ENCODE data around the gene KRTAP1-5.

GRCh38 chr17:41065829-41066624 lies 39.0 kb upstream of the KRTAP1-5 start, which contains the start of gene KRTAP2-4:
- TF ChIP-seq CTCF (IDR thresholded peaks at IDR 0.05; ENCODE audit: insufficient read depth, low read depth, low read length) (no peak), EZH2 (IDR thresholded peaks at IDR 0.05; ENCODE audit: insufficient read depth, low read length) (no peak)
